ENCODE results near the gene LURAP1L.
A peak's percentile ranks its signal among the peaks of the same experiment; 100 is the strongest.

Gene LURAP1L, protein sequence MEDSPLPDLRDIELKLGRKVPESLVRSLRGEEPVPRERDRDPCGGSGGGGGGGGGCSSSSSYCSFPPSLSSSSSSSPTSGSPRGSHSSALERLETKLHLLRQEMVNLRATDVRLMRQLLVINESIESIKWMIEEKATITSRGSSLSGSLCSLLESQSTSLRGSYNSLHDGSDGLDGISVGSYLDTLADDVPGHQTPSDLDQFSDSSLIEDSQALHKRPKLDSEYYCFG

DNA sequence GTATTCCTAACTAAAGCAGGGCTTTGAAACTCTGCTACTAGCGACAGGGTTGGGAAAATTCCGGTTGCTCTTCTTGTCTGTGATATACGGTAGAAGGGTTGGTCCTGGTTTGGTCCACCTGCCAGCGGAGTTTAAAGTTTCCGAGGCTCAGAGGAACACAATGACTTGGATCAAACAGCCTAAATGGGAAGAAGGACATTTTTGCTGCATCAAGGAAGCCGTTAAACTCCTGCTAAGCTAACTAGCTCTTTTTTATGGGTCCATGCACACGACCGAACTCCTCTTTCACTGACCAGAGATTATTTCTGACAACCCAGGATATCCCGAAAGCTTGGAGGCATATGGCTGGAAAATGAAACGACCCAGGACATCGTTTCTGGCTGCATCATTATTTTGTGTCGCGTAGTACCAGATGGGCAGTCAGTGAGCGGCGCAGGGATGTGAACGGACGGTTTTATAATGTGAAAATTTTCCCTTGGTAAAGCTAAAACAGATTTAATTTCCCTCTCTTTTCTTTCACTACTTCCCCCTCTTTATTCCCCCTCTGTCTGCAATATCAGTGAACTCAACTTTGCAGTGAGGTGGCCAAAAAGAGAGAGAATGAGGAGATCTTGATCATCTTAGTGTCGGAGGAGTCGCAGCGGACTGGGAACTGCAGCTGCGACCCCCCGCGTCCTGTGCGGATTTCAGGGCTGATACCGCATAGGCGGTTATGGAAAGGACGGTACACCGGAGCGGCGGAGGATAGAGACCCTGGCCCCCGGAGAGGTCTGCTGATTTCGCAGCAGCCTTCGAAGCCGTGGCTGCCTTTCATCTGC lies at the start of gene LURAP1L:
Gene LURAP1L (plus strand): TSS at position 160 of the 818 bp plus-strand sequence. CDS start 696 bp downstream, outside the sequence.
- FAIRE-seq, result no peak

DNA sequence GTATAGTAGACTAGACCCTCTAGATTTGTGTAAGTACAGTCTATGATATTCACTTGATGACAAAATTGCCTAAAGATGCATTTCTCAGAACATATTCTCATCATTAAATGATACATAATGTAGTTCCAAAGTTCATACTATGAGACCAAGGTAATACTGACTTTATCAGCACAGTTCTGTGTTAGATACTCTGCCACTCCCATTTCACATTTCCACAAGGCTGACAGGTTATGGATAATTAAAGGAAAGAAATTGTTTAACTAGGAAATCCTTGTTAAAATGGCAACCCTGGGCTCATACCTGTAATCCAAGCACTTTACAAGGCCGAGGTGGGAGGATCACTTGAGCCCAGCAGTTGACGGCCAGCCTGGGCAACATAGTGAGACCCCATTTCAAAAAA lies 48.0 kb upstream of the LURAP1L start:
- FAIRE-seq, result no peak

DNA sequence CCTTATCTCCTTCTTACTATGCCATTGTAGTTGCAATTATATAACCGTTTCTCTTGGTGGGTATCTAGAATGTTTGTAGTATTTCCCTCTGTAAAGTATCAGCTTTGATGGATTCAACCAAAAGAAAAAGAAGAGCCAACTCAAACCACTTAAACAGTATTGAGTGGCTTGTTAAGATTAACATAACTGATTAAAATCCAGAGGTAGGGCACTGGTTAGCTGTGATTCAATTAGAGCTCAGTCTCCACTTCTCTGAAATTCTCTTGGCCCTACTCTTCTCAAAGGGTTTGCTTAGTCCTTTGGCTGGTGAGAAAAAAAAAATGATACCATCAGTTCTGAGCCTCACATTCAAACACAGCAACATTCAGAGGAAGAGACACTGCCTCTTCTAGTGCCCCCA lies 44.6 kb upstream of the LURAP1L start:
- no peak for FAIRE-seq

DNA sequence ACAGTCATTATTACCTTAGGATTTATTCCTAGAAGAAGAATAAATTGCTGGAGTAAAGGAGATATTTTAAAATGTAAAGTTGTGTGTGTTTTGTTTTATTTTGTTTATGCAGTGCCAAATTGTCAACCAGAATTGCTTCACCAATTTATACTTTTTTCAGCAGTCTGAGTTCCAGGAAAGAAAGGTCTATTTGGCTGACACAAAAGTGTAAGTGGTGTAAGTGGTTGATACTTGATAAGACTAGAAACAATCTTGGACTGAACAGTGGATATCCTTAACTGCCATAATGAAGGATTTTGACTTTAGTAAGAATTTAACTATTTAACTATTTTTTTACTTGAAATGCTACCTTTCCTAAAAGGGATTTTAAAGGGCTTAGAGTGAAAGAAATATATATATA lies 43.9 kb upstream of the LURAP1L start:
- FAIRE-seq, result no peak

DNA sequence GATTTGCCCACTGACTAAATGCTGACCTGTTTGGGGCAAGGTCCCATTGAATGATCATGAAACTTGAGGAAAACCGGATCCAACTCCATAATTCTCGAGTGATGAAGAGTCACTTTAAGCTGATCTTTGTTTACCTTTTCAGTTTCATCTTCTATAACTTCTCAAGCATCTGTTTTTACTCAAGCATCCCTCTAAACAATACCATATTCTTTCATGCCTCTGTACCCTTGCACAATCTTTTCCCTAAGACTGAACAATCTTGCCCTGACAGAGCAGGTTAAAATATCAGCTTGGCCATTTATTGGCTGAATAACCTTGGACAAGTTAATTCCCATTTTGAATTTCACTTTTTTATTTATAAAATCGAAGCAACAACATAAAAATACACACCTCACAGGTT lies 41.8 kb upstream of the LURAP1L start:
- FAIRE-seq, result no peak

DNA sequence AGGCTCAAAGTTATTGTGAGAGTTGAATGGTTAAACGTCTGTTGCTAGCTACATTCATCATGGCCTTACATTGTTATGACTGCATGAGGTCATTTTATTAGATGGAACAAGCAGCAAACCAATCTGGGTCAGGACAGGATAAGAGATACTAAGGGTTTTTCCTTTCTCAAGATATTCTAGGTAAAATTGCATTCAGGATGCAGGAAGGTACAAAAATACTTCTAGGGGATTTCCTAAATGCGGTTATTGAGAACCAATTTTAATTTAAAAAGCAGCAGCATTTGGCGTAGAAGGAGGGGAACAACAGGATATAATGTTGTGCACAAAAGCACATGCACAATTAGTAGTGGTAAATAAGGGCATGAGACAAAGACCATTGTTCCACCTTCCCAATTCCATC lies 39.2 kb upstream of the LURAP1L start:
- FAIRE-seq, result no peak

DNA sequence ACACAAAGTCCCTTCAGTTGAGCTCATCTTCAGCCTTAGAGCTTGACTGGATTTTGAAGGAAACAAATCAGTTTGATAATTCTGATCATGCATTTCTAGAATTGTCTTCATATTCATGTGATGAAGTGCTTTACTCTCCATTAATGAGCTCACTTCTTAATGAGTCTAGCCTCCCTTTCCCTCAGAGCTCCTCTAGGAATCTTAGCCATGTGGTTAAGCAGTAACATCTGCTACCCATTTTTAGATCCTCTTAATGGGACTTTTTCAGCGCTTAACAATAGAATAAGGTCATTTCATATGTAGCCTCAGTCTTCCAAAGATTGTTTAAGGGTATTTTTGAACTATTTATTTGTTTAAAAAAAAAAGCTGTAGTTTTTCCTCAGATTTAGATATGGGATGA lies 36.9 kb upstream of the LURAP1L start:
- FAIRE-seq, result no peak

DNA sequence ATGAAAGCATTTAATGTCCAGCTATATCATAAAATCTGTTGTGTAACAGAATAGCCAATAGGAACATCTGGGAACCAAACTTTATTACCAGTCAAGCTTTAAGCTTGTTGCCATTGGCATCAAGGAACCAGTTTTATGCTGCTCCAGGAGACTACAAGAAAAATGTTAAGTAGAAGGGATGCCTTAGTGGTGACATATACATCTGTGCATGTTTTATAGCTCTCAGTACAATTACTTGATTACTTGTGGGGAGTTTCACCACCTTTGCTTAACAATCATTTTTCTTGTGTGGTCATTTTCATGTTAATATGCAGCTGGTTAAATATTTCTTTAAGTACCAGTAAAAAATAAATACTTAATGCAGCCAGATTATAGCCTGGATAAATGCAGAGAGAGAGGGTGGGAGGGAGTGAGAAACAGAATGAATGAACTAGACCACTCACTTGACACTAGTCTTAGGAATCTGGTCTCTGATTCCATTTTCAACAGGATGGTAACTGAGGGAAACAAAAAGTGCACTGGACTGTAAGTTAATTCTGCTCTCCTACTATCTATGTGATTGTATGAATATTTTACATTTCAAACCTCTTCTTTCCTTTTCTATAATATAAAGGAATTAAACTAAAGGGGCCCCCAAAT lies 35.7 kb upstream of the LURAP1L start:
- FAIRE-seq, result no peak

DNA sequence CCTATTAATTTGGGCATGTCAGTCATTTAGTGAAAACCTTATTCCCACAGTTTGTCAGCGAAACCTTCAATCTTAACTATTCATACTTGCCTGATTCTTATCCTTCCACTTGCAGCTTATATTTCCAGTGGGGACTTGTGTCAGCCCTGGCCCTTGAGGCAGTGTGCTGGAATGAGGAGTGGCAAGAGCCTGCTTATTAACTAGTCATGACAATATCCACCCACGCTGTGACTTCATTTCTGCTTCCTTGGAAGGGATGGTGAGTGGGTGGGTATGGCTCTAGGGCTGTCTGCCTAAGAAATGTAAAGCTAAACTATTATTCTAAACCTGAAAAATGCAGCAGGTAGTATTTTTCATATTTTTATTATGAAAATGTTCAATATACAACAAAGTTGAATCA lies 34.0 kb upstream of the LURAP1L start:
- no peak for FAIRE-seq

DNA sequence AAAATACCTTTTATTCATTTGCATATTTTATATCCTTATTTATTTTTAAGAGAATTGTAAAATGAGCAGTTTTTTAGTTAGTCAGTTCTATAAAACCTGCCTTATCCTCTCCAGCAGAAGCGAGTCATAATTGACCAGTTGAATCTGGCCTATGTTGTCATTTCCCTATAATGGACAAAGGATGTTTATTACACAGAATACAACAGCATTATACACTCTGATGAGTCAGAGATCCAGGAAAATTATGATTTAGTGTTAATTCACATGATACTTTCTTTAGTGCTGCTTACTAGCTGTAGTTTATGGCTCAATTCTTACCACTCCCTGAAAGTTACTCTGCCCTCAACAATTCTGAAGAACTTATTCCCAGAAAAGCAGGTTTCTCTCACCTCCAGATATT lies 26.8 kb upstream of the LURAP1L start:
- peak; percentile 47 for FAIRE-seq

DNA sequence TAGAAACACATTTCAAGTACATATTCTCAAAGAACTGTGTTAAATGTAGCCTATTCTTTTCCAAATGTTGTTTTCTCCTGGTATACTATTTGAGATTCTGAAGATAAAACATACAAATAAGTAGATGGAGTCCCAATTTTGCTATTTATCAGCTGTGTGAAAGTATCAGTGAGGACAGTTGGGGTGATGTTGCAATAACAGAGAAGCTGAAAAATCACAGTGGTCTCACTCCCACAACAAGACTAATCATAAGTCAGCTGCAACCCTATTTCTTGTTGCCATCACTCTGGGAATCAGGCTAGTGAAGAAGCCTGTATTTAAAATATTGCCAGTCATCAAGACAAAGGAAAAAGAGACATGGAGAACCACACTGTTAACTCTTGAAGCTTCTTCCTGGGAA lies 25.9 kb upstream of the LURAP1L start:
- FAIRE-seq, result no peak

DNA sequence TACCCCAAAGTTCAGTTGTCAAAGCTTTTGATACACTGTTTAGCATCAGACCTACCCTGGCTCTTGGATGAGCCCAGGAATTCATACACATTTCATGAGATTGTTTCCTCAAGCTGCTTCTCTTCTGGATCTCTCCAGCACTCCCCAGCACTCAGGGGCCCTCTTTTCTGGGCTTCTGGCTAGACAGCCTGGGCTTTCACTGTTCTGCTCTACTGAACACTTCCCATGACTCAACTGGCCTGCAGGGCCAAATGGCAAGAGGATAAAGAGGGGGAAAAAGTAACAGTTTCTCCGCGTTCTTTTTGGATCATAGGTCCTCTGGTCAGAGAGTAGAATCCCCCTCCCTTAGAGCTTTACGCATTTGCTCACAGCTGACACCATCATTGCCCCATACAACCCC lies 20.9 kb upstream of the LURAP1L start:
- no peak for FAIRE-seq

DNA sequence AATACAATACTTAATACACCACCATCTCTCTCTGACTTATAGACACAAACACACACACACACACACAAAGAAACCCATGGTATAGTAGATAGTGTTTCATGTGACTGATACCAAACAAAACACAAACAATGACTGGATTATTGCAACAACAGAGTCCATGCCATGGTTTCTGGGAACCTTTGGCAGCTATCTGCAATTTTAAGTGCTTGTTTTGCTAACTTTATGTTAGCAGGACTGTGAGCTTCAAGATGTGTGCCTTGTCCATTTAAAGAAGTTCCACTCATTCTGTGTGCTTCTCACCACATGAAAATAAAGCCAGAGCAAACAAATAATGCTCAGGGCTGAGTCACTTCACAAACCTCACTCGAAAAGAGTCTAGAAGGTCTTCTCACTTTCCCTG lies 15.1 kb upstream of the LURAP1L start:
- no peak for FAIRE-seq

DNA sequence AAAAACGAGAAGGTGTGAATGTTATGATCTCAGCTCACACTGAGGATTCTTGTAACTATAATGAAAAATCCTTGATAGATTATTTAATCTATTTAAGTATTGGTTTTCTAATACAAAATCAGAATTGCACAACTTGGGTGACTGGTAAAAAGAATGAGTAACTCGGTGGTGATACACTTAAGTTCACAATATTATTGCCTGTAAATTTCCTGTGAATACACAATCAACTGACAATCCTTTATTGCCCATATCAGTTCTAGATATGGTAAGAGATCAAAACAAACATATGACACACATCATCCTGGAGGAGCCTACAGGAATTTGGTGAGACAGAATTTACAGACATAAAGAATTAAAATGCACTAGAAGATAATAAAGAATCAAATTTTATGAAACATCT lies 14.1 kb upstream of the LURAP1L start:
- FAIRE-seq, result no peak

DNA sequence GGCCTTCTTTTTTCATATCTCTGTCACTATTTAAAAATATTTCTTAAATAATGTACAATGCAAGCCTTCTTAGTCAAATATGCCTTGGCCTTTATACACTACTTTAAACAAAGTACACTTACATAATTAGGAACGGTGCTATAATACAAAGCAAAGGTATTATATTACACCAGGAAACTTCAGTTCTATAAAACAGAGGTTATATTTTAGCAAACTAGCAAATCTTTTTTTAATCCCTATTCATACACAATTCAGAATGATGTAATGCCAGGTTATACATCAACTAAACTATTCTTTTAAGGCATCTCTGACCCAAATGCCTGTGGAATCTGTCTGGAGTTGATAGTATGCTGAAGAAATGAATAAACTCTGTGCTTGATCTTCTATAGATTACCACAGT lies 10.7 kb upstream of the LURAP1L start:
- FAIRE-seq, result peak; percentile 92

DNA sequence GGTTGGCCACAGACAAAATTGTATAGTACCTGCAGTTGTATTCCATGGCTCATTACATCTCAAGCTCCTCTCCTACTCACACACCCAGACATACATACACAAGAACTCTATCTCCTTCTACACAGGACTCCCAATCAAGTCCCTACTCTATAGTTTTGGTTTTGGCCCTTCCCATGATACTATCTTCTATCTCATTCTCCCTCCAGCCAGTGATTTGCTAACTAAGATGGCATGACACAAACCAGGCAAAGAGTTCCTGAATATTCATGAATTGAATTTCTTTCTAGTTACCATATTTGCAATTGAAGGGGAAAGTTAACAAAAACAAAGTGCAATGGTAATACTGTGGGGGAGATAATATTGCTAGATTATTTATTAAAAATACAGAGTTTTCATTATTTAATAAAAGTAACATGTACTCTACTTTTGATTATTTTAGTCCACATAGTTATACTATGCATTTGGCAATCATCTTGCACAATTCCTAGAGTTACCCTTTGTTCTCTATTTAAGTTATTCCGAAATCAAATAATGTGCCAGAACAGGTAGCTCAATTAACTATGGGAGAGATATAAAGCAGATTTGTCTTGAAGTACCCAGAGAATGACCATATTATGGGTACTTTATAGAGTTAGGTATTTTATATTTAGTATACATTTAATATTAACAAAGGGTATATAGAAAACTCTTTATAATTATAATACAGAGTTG lies 9.6 kb upstream of the LURAP1L start:
- peak; percentile 28 for FAIRE-seq

DNA sequence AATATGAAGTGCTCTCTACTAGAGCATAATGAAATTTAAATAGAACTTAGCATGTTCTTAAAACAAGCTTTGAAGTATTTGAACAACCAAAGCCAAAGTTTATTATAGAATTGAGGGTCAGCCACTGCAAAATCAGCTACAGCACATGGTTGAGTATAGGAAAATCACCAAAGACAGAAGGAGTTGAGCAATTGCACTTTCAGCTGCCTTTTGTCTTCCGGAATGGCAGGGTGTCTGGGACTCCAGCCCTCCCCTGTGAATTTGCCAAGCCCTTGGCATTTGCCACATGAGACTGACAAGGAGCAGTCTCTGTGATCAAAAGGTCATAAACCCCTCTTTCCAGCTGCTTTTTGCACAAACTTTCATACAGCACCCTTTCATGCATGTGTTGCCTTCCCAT lies 8.5 kb upstream of the LURAP1L start:
- FAIRE-seq, result no peak

DNA sequence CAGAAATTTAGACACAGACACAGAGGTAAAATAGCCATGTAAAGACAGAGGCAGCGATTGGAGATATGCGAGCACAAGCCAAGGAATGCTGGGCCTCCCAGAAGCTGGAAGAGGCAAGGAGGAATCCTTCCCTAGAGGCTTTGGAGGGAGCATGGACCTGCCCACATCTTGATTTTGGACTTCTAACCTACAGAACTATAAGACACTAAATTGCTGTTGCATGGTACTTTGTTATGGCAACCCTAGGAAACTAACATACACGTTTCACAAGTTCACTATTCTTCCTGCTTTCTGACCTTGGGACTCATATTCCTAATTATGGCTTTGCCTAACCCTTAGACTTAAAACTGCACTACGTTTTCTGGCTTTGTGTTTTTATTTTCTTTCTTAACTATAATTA lies 4.6 kb upstream of the LURAP1L start:
- peak; percentile 86 for FAIRE-seq

DNA sequence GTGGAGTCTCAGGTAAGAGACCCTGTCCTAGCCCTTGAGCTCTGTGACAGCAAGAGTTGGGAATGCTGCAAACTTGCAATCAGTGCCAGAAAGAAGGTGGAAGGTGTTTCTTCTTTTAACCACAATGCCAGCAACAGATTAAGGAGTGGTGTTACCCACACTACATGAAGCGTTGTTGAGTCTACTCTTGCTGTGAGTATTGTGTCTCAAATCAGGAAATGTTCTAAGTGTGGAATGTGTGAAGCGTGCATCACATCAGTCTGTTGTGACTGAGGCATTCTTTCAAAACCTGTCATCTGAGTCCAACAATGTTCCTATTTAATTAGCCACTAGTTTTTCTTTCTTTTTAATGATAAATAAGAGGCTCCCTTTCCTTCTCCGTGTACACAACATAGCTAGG lies 2.9 kb upstream of the LURAP1L start:
- no peak for FAIRE-seq

DNA sequence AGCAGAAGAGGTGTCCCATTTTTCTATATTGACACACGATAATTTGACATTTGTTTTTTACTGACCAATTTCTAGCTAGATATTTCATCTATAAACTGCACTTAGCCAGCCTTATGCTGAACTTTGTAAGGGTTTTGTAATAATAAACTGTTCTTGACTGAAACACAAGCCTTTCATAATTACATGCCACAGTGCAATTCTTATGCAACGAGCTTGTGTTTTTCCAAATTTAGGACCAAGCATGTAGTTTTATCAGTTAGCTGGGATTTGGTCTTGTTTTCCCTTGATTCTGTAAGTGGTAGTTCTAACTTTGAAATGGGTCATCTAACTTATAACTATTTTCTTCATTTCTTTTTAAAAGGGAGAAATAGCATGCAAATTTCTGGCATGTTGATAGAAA lies 1.3 kb upstream of the LURAP1L start:
- FAIRE-seq, result no peak

DNA sequence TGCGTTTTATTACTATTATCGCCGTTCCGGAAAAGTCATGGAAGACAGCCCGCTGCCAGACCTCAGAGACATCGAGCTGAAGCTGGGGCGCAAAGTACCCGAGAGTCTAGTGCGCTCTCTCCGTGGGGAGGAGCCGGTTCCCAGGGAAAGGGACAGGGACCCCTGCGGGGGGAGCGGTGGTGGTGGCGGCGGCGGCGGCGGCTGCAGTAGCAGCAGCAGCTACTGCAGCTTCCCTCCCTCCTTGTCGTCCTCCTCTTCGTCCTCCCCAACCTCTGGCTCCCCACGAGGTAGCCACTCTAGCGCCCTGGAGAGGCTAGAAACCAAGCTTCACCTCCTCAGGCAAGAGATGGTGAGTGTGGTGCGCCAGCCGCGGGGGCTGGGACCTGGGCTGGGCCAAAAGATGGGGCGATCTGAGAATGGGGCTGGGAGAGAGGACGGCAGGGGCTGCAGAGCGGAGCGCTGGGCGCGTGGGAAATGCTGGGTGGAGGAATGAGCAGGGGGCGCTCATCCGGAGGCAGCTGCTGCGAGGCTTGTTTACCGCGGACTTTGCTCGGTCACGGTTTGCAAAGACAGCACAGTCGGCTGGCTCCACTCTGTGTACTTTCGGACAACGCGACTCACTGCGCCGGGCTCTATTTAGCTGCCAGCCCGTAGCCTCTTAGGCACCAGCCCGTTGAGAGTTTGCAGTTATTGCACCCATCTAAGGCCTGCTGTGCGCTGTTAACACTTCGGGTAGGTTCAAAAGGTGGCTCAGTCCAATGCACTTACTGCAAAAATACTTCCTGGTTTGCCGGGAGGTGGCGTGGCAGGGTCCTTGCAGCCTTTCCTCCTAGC lies 1.1 kb downstream of the LURAP1L start:
- no peak for FAIRE-seq

DNA sequence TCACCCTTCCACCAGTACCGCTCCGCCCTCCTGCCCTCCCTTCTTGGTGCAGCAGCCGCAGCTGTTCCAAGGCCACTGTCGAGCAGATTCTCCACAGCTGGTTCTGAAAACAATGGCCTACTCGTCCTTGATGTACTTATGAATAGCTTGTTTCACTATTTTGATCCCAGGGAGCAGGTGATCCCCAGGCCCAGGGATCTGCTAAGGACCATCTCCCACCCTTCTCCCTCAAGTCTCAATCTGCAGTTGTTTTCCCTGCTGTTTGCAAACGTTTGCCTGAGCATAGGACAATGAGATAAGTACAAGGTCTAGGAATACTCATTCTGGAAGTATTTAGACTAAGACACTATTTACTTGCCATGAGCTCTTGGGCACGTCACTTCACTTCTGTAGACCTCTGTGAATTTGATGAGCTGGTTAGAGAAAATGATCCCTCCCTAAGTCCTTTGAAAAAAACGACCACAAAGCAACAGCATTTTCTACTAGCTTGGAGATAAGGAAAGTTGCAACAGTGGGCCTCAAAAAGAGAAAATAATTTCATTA lies 1.8 kb downstream of the LURAP1L start:
- FAIRE-seq, result no peak
